Activated naive CD8-positive, alpha-beta T cell treated with anti-CD3 and anti-CD28 coated beads, Interleukin-2, amount 10 ng/mL, durations not matched to agents 7 days and 5 days (primary cell): Measurements from ENCODE around the gene SIAH3. TPM values are rescaled to one million over a fixed set of nuclear protein-coding genes. Genes with fewer than 3 reads are reported as not detected.

Source experiments
- ATAC-seq: fragments of 150-1000 bp; cut with Tn5 transposase; one replicate; pipeline ENCODE4 v1.10.0; 2021; ENCODE audit warnings: low read depth, moderate library complexity
- POLR2A ChIA-PET: fragments of 350-600 bp; sonication (Branson Sonifier 250); formaldehyde crosslinking; loops from one replicate; lab custom pipeline; 2021; ENCODE audit warnings: antibody characterized with exemption; lab: Charles Lee
- DNase-seq: peaks from one replicate; pipeline ENCODE4 v3.0.0; 2021
- H3K27ac Mint-ChIP-seq: one replicate; pipeline ENCODE4 v1.8.0; 2022; ENCODE audit warnings: mild to moderate bottlenecking, mixed read lengths
- H3K27me3 Mint-ChIP-seq: one replicate; pipeline ENCODE4 v1.8.0; 2022; ENCODE audit warnings: mild to moderate bottlenecking, moderate library complexity, mixed read lengths
- H3K36me3 Mint-ChIP-seq: one replicate; pipeline ENCODE4 v1.8.0; 2021; ENCODE audit warnings: mild to moderate bottlenecking, mixed read lengths
- H3K4me1 Mint-ChIP-seq: one replicate; pipeline ENCODE4 v1.8.0; 2021; ENCODE audit warnings: mixed read lengths
- H3K4me3 Mint-ChIP-seq: one replicate; pipeline ENCODE4 v1.8.0; 2022; ENCODE audit warnings: mild to moderate bottlenecking, moderate library complexity, mixed read lengths
- H3K9me3 Mint-ChIP-seq: one replicate; pipeline ENCODE4 v1.8.0; 2021; ENCODE audit warnings: mixed read lengths
- total RNA-seq, 2 experiments: library from RNA; stranded (reverse); gene quantifications; one replicate each; pipeline ENCODE4 v1.2.3, GENCODE V29; 2021

Gene SIAH3
- total RNA-seq, 2 experiments from 2014 or later = 0.36 to 0.62 TPM

GRCh38 chr13:45850027-45850613 lies 1.4 kb downstream of the SIAH3 start:
- Mint-ChIP-seq H3K27ac (peak overlapping the region; percentile 8), H3K4me3 (peak overlapping the region; percentile 80), H3K36me3 (peaks cover 2% of the 10 kb centered on the region), H3K27me3 (peaks cover 45% of the 10 kb centered on the region), H3K4me1 (peaks cover 35% of the 10 kb centered on the region), H3K9me3 (peaks cover 5% of the 10 kb centered on the region)
- POLR2A ChIA-PET = no interaction called here
- ATAC-seq (no peak), DNase-seq (no peak)

GRCh38 chr13:45849408-45849807 lies 2.1 kb downstream of the SIAH3 start:
- H3K9me3 Mint-ChIP-seq = peaks cover 4% of the 10 kb centered on the region
- H3K27ac Mint-ChIP-seq = no peak overlapping the region
- no peak for ATAC-seq
- H3K4me1 Mint-ChIP-seq = peaks cover 35% of the 10 kb centered on the region
- H3K36me3 Mint-ChIP-seq = peaks cover 2% of the 10 kb centered on the region
- no peak for DNase-seq
- POLR2A ChIA-PET = interaction anchor here (1.0 kb wide), 1 partner anchor 333 kb away, joined by 4 read pairs; the partner anchor contains the start of gene LCP1
- peaks cover 44% of the 10 kb centered on the region for H3K27me3 Mint-ChIP-seq
- H3K4me3 Mint-ChIP-seq = no peak overlapping the region

- Mint-ChIP-seq H3K36me3 (no peaks in the 10 kb centered on the region), H3K27me3 (peaks cover 32% of the 10 kb centered on the region), H3K27ac (peak overlapping the region; percentile 68), H3K4me1 (peaks cover 35% of the 10 kb centered on the region), H3K4me3 (peak overlapping the region; percentile 65), H3K9me3 (no peaks in the 10 kb centered on the region)
- ATAC-seq (peak; percentile 72), DNase-seq (peak; percentile 34)
- POLR2A ChIA-PET = no interaction called here
These were observed 3.9 kb downstream of the SIAH3 start for GRCh38 chr13:45847554-45848224.

- POLR2A ChIA-PET = no interaction called here
- Mint-ChIP-seq H3K36me3 (no peaks in the 10 kb centered on the region), H3K9me3 (no peaks in the 10 kb centered on the region), H3K4me1 (peaks cover 35% of the 10 kb centered on the region), H3K4me3 (no peak overlapping the region), H3K27ac (no peak overlapping the region), H3K27me3 (peaks cover 24% of the 10 kb centered on the region)
- DNase-seq = no peak
- ATAC-seq = no peak
These were observed 4.9 kb downstream of the SIAH3 start for GRCh38 chr13:45846681-45847080.

- no peak for ATAC-seq
- Mint-ChIP-seq H3K4me1 (no peaks in the 10 kb centered on the region), H3K9me3 (no peaks in the 10 kb centered on the region), H3K27ac (no peak overlapping the region), H3K27me3 (peaks cover 3% of the 10 kb centered on the region), H3K36me3 (no peaks in the 10 kb centered on the region), H3K4me3 (no peak overlapping the region)
- POLR2A ChIA-PET = no interaction called here
- no peak for DNase-seq
These were observed 13.3 kb downstream of the SIAH3 start for GRCh38 chr13:45838171-45838745.

GRCh38 chr13:45837111-45837510 lies 14.4 kb downstream of the SIAH3 start:
- no peaks in the 10 kb centered on the region for H3K4me1 Mint-ChIP-seq
- no peaks in the 10 kb centered on the region for H3K9me3 Mint-ChIP-seq
- peaks cover 3% of the 10 kb centered on the region for H3K27me3 Mint-ChIP-seq
- no peaks in the 10 kb centered on the region for H3K36me3 Mint-ChIP-seq
- POLR2A ChIA-PET = no interaction called here
- H3K4me3 Mint-ChIP-seq = no peak overlapping the region
- no peak for DNase-seq
- ATAC-seq = no peak
- no peak overlapping the region for H3K27ac Mint-ChIP-seq

- POLR2A ChIA-PET = no interaction called here
- DNase-seq (no peak), ATAC-seq (no peak)
- Mint-ChIP-seq H3K27ac (no peak overlapping the region), H3K27me3 (peaks cover 3% of the 10 kb centered on the region), H3K4me1 (no peaks in the 10 kb centered on the region), H3K36me3 (no peaks in the 10 kb centered on the region), H3K4me3 (no peak overlapping the region), H3K9me3 (no peaks in the 10 kb centered on the region)
These were observed 17.1 kb downstream of the SIAH3 start for GRCh38 chr13:45834411-45834994.

GRCh38 chr13:45833663-45834375 lies 17.7 kb downstream of the SIAH3 start:
- Mint-ChIP-seq H3K9me3 (no peaks in the 10 kb centered on the region), H3K4me1 (no peaks in the 10 kb centered on the region), H3K4me3 (no peak overlapping the region), H3K27me3 (peaks cover 3% of the 10 kb centered on the region), H3K36me3 (no peaks in the 10 kb centered on the region), H3K27ac (no peak overlapping the region)
- no peak for ATAC-seq
- POLR2A ChIA-PET = interaction anchor here (0.5 kb wide), 1 partner anchor 44 kb away, joined by 7 read pairs; no protein-coding TSS in a partner anchor
- no peak for DNase-seq

- Mint-ChIP-seq H3K9me3 (no peaks in the 10 kb centered on the region), H3K4me1 (no peaks in the 10 kb centered on the region), H3K36me3 (no peaks in the 10 kb centered on the region), H3K27me3 (peaks cover 3% of the 10 kb centered on the region), H3K4me3 (no peak overlapping the region), H3K27ac (no peak overlapping the region)
- DNase-seq (no peak), ATAC-seq (no peak)
- POLR2A ChIA-PET = interaction anchor here (0.5 kb wide), 1 partner anchor 44 kb away, joined by 7 read pairs; no protein-coding TSS in a partner anchor
These were observed 18.3 kb downstream of the SIAH3 start for GRCh38 chr13:45833242-45833641.

- H3K27me3 Mint-ChIP-seq = no peaks in the 10 kb centered on the region
- no peak overlapping the region for H3K4me3 Mint-ChIP-seq
These were observed 19.7 kb downstream of the SIAH3 start for GRCh38 chr13:45831851-45832250.

GRCh38 chr13:45830121-45830520 lies 21.4 kb downstream of the SIAH3 start:
- H3K4me1 Mint-ChIP-seq = no peaks in the 10 kb centered on the region
- no peak overlapping the region for H3K4me3 Mint-ChIP-seq
- no peaks in the 10 kb centered on the region for H3K27me3 Mint-ChIP-seq
- no peaks in the 10 kb centered on the region for H3K36me3 Mint-ChIP-seq
- no peak for ATAC-seq
- POLR2A ChIA-PET = no interaction called here
- no peak for DNase-seq
- no peak overlapping the region for H3K27ac Mint-ChIP-seq
- H3K9me3 Mint-ChIP-seq = no peaks in the 10 kb centered on the region

More at GRCh38 chr13:45831851-45832250, 19.7 kb downstream of the SIAH3 start:
- POLR2A ChIA-PET = no interaction called here
- ATAC-seq (no peak), DNase-seq (no peak)
- Mint-ChIP-seq H3K9me3 (no peaks in the 10 kb centered on the region), H3K27ac (no peak overlapping the region), H3K4me1 (no peaks in the 10 kb centered on the region), H3K36me3 (no peaks in the 10 kb centered on the region)

- DNase-seq (no peak), ATAC-seq (no peak)
- Mint-ChIP-seq H3K27ac (no peak overlapping the region), H3K9me3 (no peaks in the 10 kb centered on the region), H3K4me1 (no peaks in the 10 kb centered on the region), H3K36me3 (no peaks in the 10 kb centered on the region), H3K4me3 (no peak overlapping the region), H3K27me3 (no peaks in the 10 kb centered on the region)
- POLR2A ChIA-PET = no interaction called here
These were observed 23.1 kb downstream of the SIAH3 start for GRCh38 chr13:45828256-45828968.

GRCh38 chr13:45827318-45827717 lies 24.2 kb downstream of the SIAH3 start:
- Mint-ChIP-seq H3K9me3 (no peaks in the 10 kb centered on the region), H3K4me1 (no peaks in the 10 kb centered on the region), H3K27ac (no peak overlapping the region), H3K27me3 (no peaks in the 10 kb centered on the region), H3K4me3 (no peak overlapping the region), H3K36me3 (no peaks in the 10 kb centered on the region)
- no peak for DNase-seq
- POLR2A ChIA-PET = no interaction called here
- ATAC-seq = no peak
